ENCODE data around the gene CPN2.

Gene CPN2

GRCh38 chr3:194364652-194365434 lies 13.7 kb upstream of the CPN2 start:
- ATAC-seq: peak; percentile 71
- TF ChIP-seq SNAI2 (CRISPR knock-in tag; IDR thresholded peaks at IDR 0.05) (no peak), ISL1 (CRISPR knock-in tag; IDR thresholded peaks at IDR 0.05) (peak; percentile 38; the same call in 1 of the 2 replicates)

DNA sequence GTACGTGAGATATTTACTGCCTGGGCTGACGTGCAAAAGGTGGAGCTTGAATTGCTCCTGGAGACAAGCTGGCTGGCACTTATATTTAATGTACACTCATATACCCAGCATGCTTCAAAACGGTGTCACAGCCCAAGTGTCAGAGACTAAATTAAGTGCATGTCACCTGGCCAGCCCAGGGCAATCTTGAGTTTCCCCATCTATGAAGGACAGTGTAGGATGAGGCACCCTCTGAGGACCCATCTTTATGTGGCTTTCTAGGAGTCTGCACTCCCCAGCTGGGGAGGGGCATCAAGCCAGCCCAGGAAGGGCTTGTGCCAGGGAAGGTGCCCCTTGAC lies 13.2 kb upstream of the CPN2 start:
- ATAC-seq: peak; percentile 23
- TF ChIP-seq ARNTL (CRISPR knock-in tag; IDR thresholded peaks at IDR 0.05; ENCODE audit: borderline replicate concordance, low read depth) (no peak), ZNF8 (CRISPR knock-in tag; IDR thresholded peaks at IDR 0.05) (no peak), ZC3H10 (CRISPR knock-in tag; IDR thresholded peaks at IDR 0.05) (no peak), BACH2 (CRISPR knock-in tag; IDR thresholded peaks at IDR 0.05; ENCODE audit: borderline replicate concordance) (no peak), CSDC2 (CRISPR knock-in tag; IDR thresholded peaks at IDR 0.05) (no peak), CREB5 (CRISPR knock-in tag; IDR thresholded peaks at IDR 0.05; ENCODE audit: low read depth) (no peak), PPARA (CRISPR knock-in tag; IDR thresholded peaks at IDR 0.05; ENCODE audit: borderline replicate concordance) (no peak), SNAI2 (CRISPR knock-in tag; IDR thresholded peaks at IDR 0.05) (no peak), ISL1 (CRISPR knock-in tag; IDR thresholded peaks at IDR 0.05) (no peak), TOX (CRISPR knock-in tag; IDR thresholded peaks at IDR 0.05; ENCODE audit: borderline replicate concordance) (no peak), TSHZ2 (CRISPR knock-in tag; IDR thresholded peaks at IDR 0.05) (no peak), ZNF565 (CRISPR knock-in tag; conservative IDR thresholded peaks at IDR 0.05; ENCODE audit: low read depth) (no peak)
- TF ChIP-seq, protein P1, sequence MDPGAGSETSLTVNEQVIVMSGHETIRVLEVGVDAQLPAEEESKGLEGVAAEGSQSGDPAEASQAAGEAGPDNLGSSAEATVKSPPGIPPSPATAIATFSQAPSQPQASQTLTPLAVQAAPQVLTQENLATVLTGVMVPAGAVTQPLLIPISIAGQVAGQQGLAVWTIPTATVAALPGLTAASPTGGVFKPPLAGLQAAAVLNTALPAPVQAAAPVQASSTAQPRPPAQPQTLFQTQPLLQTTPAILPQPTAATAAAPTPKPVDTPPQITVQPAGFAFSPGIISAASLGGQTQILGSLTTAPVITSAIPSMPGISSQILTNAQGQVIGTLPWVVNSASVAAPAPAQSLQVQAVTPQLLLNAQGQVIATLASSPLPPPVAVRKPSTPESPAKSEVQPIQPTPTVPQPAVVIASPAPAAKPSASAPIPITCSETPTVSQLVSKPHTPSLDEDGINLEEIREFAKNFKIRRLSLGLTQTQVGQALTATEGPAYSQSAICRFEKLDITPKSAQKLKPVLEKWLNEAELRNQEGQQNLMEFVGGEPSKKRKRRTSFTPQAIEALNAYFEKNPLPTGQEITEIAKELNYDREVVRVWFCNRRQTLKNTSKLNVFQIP (CRISPR knock-in tag; IDR thresholded peaks at IDR 0.05; ENCODE audit: borderline replicate concordance, low read depth): no peak

GRCh38 chr3:194360568-194360967 lies 9.4 kb upstream of the CPN2 start:
- ATAC-seq: no peak
- TF ChIP-seq SNAI2 (CRISPR knock-in tag; IDR thresholded peaks at IDR 0.05) (no peak), OSR1 (CRISPR knock-in tag; IDR thresholded peaks at IDR 0.05) (no peak), RARB (CRISPR knock-in tag; IDR thresholded peaks at IDR 0.05) (no peak), PPARA (CRISPR knock-in tag; IDR thresholded peaks at IDR 0.05; ENCODE audit: borderline replicate concordance) (no peak), GLIS3 (CRISPR knock-in tag; IDR thresholded peaks at IDR 0.05) (no peak), TSHZ2 (CRISPR knock-in tag; IDR thresholded peaks at IDR 0.05) (no peak), ZFP3 (CRISPR knock-in tag; IDR thresholded peaks at IDR 0.05) (no peak), ZNF70 (CRISPR knock-in tag; IDR thresholded peaks at IDR 0.05) (no peak), ZC3H10 (CRISPR knock-in tag; IDR thresholded peaks at IDR 0.05) (no peak)

GRCh38 chr3:194357681-194358080 lies 6.6 kb upstream of the CPN2 start:
- peak; percentile 43; the same call in 1 of the 3 replicates for ATAC-seq
- TF ChIP-seq PPARA (CRISPR knock-in tag; IDR thresholded peaks at IDR 0.05; ENCODE audit: borderline replicate concordance) (no peak), TSHZ2 (CRISPR knock-in tag; IDR thresholded peaks at IDR 0.05) (no peak), ZFP3 (CRISPR knock-in tag; IDR thresholded peaks at IDR 0.05) (no peak), BACH2 (CRISPR knock-in tag; IDR thresholded peaks at IDR 0.05; ENCODE audit: borderline replicate concordance) (no peak), ISL1 (CRISPR knock-in tag; IDR thresholded peaks at IDR 0.05) (no peak), OSR1 (CRISPR knock-in tag; IDR thresholded peaks at IDR 0.05) (no peak), ARNTL (CRISPR knock-in tag; IDR thresholded peaks at IDR 0.05; ENCODE audit: borderline replicate concordance, low read depth) (no peak), TOX (CRISPR knock-in tag; IDR thresholded peaks at IDR 0.05; ENCODE audit: borderline replicate concordance) (no peak)
- TF ChIP-seq, protein P1 (CRISPR knock-in tag; IDR thresholded peaks at IDR 0.05; ENCODE audit: borderline replicate concordance, low read depth): no peak
